MCF 10A (cell line): ENCODE measurements around the gene SMARCC1. TPM values are rescaled to one million over a fixed set of nuclear protein-coding genes. Genes with fewer than 3 reads are reported as not detected.

Source experiments
- BruUV-seq: library from RNA; stranded (reverse); fragments of 400-500 nt; replicated peaks from 2 replicates; lab custom pipeline; 2021; lab: Mats Ljungman, UMichigan
- CTCF ChIA-PET: fragments of 300-600 bp; sonication (Branson Sonifier 250); formaldehyde crosslinking; extraction: SDS; loops from one replicate; lab custom pipeline; 2021; ENCODE audit warnings: antibody characterized with exemption, inconsistent platforms; lab: Yijun Ruan, JAX
- POLR2A ChIA-PET: fragments of 300-600, 350-650 bp; sonication (Branson Sonifier 250); formaldehyde crosslinking; extraction: SDS; loops from one replicate; lab custom pipeline; 2020; ENCODE audit warnings: antibody characterized with exemption, inconsistent platforms; lab: Yijun Ruan, JAX
- DNase-seq: peaks from one replicate; pipeline ENCODE4 v3.0.0-alpha.2; 2018; ENCODE audit not compliant: unreplicated experiment
- H3K27ac Mint-ChIP-seq: one replicate; pipeline ENCODE4 v1.8.0; 2022; ENCODE audit warnings: mild to moderate bottlenecking, low read depth, mixed read lengths; ENCODE audit not compliant: unreplicated experiment
- H3K27me3 Mint-ChIP-seq: one replicate; pipeline ENCODE4 v1.8.0; 2022; ENCODE audit warnings: mixed read lengths; ENCODE audit not compliant: insufficient read depth, unreplicated experiment
- H3K36me3 Mint-ChIP-seq: one replicate; pipeline ENCODE4 v1.8.0; 2022; ENCODE audit warnings: mild to moderate bottlenecking, moderate library complexity, mixed read lengths; ENCODE audit not compliant: insufficient read depth, unreplicated experiment
- H3K4me1 Mint-ChIP-seq: one replicate; pipeline ENCODE4 v1.8.0; 2022; ENCODE audit warnings: mixed read lengths; ENCODE audit not compliant: insufficient read depth, unreplicated experiment
- H3K4me3 Mint-ChIP-seq: one replicate; pipeline ENCODE4 v1.8.0; 2022; ENCODE audit warnings: mild to moderate bottlenecking, moderate library complexity, mixed read lengths; ENCODE audit not compliant: unreplicated experiment
- H3K9me3 Mint-ChIP-seq: one replicate; pipeline ENCODE4 v1.8.0; 2022; ENCODE audit warnings: mixed read lengths; ENCODE audit not compliant: unreplicated experiment
- CTCF ChIP-seq: fragments of 200-600 bp; IDR thresholded peaks from one replicate; pipeline ENCODE4 v1.8.0; 2022; ENCODE audit warnings: antibody characterized with exemption, mild to moderate bottlenecking; ENCODE audit not compliant: unreplicated experiment
- intact Hi-C: fragments of 100-400 bp; cut with micrococcal nuclease; formaldehyde crosslinking; loops from 2 replicates; pipeline ENCODE4 v1.14.1; 2022
- total RNA-seq: library from RNA; stranded (reverse); gene quantifications from 2 replicates; pipeline ENCODE4 v1.2.3, GENCODE V29; 2022

Gene SMARCC1
- total RNA-seq, 1 experiment from 2014 or later: 77.5 TPM

DNA sequence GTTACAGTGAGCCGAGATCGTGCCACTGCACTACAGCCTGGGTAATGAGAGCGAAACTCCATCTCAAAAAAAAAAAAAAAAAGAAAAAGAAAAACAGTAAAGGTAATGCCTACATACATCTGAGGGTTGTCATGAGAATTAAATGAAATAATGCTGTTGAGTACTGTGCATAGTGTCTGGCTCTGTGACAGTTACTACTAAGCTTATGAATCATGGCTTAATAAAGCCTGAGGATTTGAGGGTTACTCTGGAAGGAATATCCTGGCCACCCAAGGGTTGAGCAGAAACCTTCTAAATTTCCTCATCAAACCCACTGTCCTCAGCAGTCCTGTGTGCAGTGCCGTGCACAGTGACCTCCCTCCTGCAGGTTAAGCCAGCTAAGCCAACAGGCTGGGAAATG is 241.4 kb downstream of the SMARCC1 start:
- TF ChIP-seq CTCF: no peak
- BruUV-seq: no TSS peak
- Mint-ChIP-seq H3K4me3 (no peak overlapping the region), H3K27me3 (no peaks in the 10 kb centered on the region), H3K27ac (no peak overlapping the region), H3K36me3 (no peaks in the 10 kb centered on the region), H3K4me1 (peaks cover 5% of the 10 kb centered on the region), H3K9me3 (no peaks in the 10 kb centered on the region)
- intact Hi-C loops: no loop called here
- ChIA-PET POLR2A (interaction anchor here (0.7 kb wide), 1 partner anchor 33 kb away, joined by 3 read pairs; no protein-coding TSS in a partner anchor), CTCF (interaction anchor here (0.7 to 1.0 kb wide), 2 partner anchors 12 to 16 kb away, joined by 3 read pairs; no protein-coding TSS in a partner anchor)
- DNase-seq: no peak

GRCh38 chr3:47536967-47537366 is 244.7 kb downstream of the SMARCC1 start:
- Mint-ChIP-seq H3K27me3 (peaks cover 8% of the 10 kb centered on the region), H3K4me1 (peaks cover 15% of the 10 kb centered on the region), H3K36me3 (no peaks in the 10 kb centered on the region), H3K9me3 (no peaks in the 10 kb centered on the region), H3K4me3 (no peak overlapping the region), H3K27ac (no peak overlapping the region)
- TF ChIP-seq CTCF: no peak
- no TSS peak for BruUV-seq
- POLR2A ChIA-PET: no interaction called here
- no peak for DNase-seq
- intact Hi-C loops: no loop called here
- CTCF ChIA-PET: no interaction called here

GRCh38 chr3:47536221-47536891 is 245.3 kb downstream of the SMARCC1 start:
- ChIA-PET POLR2A (no interaction called here), CTCF (interaction anchor here (0.5 kb wide), 1 partner anchor 161 kb away, joined by 3 read pairs; no protein-coding TSS in a partner anchor)
- H3K4me1 Mint-ChIP-seq: peaks cover 10% of the 10 kb centered on the region
- BruUV-seq: no TSS peak
- no peak overlapping the region for H3K27ac Mint-ChIP-seq
- peaks cover 8% of the 10 kb centered on the region for H3K27me3 Mint-ChIP-seq
- intact Hi-C loops: no loop called here
- no peaks in the 10 kb centered on the region for H3K9me3 Mint-ChIP-seq
- no peak for DNase-seq
- H3K36me3 Mint-ChIP-seq: no peaks in the 10 kb centered on the region
- no peak overlapping the region for H3K4me3 Mint-ChIP-seq
- TF ChIP-seq CTCF: no peak

Other genes with a start within 250 kb of the SMARCC1 start
- gene CSPG5, start 203.0 kb downstream of the SMARCC1 start, total RNA-seq: 0.44 and 0.71 TPM in 2 replicates
- 80.5 and 86.2 TPM in 2 replicates for gene DHX30, start 21.2 kb upstream of the SMARCC1 start, total RNA-seq
- 217 and 260 TPM in 2 replicates for gene MAP4, start 234.5 kb upstream of the SMARCC1 start, total RNA-seq